HG02884 (cell line): Measurements from ENCODE around the gene CLCN7.
"Not testable (repeated sequence)": the region's sequence is repeated elsewhere in the genome, so short reads cannot be mapped to it uniquely, and the experiment has no call there.

ENCODE experiments used
- ATAC-seq: cut with Tn5 transposase; IDR thresholded peaks from one replicate; pipeline ENCODE4 v1.9.1; 2021; ENCODE audit warnings: mild to moderate bottlenecking, moderate library complexity; ENCODE audit not compliant: unreplicated experiment

CLCN7 gene

DNA sequence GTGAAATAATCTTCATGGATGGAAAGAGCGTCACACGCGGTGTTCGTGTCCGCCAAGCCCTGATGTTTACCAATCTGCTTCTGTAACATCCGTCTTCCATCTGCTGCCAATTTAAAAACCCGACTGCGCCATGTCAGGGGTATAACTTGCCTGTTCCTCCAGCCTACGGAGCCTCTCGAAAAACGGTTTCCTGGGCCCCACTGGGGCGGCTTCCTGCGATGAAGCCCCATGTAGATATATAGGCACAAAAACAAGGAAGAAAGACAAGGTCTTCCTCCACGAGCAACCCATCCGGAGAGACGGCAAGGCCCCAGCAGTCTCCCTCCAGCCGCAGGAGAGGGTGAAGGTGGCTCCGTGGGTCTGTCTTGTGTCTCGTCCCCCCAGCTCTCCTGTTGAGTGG is 13.8 kb upstream of the CLCN7 start, which contains the start of gene PTX4:
PTX4 (minus strand) TSS at position 326 of the 400 bp plus-strand sequence; CDS start at position 291, 35 bp downstream.
- no peak for ATAC-seq

- no peak for ATAC-seq
These were observed 13.3 kb upstream of the CLCN7 start for GRCh38 chr16:1488054-1488601.

GRCh38 chr16:1487395-1488053 is 12.7 kb upstream of the CLCN7 start:
- ATAC-seq, result no peak

DNA sequence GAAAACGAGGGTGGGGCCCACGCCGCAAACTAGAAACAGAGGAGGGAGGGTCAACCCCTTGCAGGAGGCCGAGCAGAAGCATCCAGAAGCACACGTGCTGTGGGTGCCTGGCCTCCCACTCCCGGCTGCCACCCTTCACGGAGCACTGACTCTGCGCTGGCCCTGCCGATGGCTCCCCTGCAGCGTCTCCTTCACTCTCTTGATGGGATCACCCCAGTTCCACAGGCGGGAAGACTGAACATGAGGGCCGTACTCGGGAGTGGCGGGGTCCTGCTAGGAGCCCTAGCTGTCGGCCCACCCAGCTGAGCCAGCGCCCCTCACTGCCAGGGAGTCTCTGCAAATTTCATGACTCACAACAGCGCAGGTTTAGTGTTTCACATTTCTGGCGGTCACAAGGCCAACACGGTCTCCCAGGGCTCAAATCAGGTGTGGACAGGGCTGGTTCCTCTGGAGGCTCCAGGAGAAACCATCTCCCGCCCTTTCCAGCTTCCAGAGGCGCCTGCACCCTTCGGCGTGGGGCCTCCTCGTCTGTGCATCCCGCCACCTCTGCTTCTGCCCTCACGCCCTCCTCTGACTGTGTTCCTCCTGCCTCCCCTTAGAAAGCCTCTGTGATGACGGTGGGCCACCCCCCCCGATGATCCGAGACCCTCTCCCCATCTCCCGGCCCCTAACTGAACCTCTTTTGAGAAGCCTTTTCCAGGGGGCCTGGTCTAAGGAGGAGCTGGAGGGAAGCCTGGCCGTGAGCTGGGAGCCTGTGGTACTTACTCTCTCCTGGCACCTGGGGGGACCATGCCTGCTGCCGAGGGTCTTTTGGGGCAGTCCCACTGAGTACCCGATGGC is 11.9 kb upstream of the CLCN7 start:
- no peak for ATAC-seq

DNA sequence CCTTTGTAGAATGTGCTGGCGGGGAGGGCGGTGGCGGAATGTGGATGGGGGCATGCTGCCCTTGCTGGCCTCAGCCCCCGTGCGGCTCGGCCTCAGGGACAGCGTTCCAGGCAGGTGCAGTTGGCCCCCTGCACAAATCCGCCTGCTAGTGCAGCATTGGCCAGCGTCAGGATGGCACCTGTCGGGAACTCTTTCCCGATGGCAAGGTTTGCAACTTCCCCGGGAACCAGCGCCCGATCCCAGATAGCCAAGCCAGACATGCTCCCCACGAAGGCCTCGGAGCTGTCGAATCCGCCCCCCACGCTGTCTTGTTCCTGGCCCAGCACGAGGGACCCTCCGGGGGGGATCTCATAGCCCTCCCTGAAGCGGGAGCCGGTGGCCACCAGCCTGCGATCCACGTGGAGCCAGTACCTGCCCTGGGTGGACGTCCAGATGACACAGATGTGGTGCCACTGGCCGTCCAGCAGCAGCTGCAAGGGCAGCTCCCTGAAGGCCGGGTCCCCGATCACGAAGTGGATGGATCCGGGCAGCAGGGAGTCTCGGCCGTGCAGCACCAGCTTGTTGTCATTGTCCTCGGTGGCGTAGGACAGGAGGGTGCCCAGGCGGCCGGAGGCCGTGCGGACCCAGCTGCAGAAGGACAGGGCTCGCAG is 11.1 kb upstream of the CLCN7 start:
- ATAC-seq, result no peak

- ATAC-seq, result no peak
These were observed 7.3 kb upstream of the CLCN7 start for GRCh38 chr16:1481906-1482835.

DNA sequence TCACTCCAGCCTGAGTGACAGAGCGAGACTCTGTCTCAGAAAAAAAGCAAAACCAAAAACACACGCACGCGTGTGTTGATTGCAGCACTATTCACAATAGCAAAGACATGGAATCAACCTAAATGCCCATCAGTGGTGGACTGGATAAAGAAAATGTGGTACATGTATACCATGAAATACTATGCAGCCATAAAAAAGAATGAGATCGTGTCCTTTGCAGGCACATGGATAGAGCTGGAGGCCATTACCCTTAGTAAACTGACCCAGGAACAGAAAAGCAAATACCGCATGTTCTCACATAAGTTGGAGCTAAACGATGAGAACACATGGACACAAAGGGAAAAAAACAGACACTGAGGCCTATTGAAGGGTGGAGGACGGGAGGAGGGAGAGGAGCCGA is 4.1 kb upstream of the CLCN7 start:
- not testable (repeated sequence) for ATAC-seq

GRCh38 chr16:1477033-1477432 is 2.2 kb upstream of the CLCN7 start:
- no peak for ATAC-seq

- ATAC-seq, result no peak
These were observed 805 bp upstream of the CLCN7 start for GRCh38 chr16:1475552-1476114.

DNA sequence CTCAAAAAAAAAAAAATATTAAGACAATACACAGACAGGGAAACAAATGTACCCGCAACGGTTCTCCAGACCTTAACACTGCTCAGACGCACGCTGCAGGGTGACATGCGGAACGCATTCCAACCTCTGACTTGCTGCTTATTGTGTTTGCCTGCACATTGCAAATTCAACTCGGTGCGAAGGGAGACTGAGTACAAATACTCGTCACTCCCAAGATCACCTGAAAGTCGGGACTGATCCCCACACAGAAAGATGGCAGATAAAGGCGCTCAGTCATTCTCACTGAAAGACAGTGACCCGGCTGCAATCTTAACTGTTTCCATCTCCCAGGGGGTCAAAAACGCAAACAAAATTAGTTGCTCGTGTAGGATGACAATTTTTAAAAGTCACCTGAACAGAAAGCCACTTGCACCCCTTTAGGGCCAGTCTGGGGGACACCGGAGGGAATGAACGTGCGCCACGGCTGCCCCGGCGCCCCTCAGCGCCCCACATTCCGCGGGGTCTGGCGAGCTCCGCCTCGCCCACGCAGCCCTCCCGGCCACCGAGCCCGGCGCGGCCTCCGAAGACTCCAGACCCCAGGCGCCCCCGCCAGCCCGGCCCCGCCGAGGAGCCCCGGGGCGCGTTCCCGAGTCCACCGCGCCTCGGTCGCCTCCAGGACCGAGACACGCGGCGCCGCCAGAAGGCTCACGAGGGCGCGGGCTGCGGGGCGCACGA is 589 bp downstream of the CLCN7 start:
- ATAC-seq, result no peak

- ATAC-seq, result no peak
These were observed 1.9 kb downstream of the CLCN7 start for GRCh38 chr16:1472974-1473373.

- ATAC-seq, result no peak
These were observed 3.1 kb downstream of the CLCN7 start for GRCh38 chr16:1471569-1472194.

DNA sequence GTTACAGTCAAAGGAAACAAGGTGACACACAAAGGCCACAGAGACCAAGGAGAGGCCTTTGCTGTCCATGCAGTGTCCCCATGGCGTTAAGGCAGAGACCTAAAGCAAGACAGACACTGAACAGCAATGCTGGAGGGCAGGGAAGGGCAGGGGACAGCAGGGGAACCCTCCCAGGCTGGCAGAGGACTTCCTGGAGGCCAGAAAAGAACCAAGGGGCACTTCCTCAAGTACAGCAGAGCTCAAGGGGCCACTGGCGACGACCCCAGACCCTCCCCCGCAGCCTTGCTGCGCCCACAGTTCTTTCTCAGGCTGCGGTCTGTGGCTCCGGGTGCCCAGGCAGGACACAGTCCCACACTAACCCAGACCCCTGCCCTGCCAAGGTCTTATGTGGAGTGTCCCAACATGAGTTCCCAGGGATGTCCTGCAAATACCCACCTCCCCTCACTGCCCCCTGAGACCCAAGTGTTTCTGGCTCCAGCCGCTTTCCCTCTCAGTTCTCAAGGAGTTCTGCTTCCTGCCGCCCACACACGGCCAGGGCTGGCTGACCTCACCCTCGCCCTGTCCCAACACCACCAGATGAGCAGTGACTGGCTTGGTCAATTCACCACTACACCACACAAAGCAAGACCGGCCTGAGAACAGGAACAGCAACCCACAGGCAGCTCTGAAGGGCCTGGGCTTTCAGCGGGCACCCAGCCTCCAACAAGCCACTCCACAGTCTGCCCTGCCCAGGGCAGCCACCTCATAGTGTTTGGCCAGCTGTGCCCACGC is 4.2 kb downstream of the CLCN7 start:
- no peak for ATAC-seq

DNA sequence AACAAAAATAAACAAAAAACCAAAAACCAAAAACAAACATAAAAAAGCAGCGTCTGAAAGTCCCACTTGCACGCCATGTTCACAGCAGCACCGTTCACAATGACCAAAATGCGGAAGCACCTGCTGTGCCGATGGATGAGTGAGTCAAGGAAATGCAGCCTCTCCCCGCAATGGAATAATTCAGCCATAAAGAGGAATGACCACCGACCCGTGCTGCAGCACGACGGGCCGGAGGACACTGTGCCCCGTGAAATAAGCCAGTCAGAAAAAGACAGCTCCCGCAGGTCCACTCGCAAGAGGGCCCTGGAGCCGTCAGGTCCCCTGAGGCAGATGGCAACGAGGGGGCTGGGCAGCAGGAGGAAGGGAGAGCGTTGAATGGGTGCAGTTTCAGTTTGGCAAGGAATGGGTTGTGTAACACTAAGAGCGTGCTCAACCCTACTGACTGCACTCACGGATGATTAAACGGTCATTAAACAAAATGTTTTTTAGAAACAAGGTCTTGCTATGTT is 5.1 kb downstream of the CLCN7 start:
- ATAC-seq, result no peak

DNA sequence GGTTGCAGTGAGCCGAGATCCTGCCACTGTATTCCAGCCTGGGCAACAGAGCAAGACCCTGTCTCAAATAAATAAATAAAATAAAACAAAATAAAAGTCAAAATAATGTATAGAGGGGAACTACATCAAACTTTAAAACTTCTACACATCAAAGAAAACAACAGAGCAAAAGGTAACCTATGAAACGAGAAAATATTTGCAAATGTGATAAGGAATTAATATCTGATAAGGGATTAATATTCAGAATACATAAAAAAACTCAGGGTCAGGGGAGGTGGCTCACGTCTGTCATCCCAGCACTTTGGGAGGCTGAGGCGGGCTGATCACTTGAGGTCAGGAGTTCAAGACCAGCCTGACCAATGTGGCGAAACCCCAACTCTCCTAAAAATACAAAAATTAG is 5.7 kb downstream of the CLCN7 start:
- ATAC-seq, result not testable (repeated sequence)

DNA sequence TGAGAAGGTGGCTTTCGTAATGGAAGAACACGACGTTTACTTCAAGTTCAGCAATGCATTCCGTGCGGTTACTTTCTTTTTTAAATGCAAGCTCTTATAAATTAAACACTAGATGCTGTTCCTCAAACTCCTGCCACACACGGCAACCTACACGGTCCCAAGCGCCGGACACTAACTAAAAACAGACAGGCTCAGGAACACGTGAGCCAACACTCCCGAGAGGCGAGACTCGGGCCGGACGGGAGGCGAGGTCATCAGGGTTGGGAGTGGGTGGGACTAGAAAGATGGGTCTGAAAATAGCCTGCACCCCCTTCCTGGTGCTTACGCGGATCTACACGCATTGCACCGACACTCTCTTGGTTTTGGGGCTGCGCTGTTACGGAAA is 6.4 kb downstream of the CLCN7 start:
- ATAC-seq, result no peak

DNA sequence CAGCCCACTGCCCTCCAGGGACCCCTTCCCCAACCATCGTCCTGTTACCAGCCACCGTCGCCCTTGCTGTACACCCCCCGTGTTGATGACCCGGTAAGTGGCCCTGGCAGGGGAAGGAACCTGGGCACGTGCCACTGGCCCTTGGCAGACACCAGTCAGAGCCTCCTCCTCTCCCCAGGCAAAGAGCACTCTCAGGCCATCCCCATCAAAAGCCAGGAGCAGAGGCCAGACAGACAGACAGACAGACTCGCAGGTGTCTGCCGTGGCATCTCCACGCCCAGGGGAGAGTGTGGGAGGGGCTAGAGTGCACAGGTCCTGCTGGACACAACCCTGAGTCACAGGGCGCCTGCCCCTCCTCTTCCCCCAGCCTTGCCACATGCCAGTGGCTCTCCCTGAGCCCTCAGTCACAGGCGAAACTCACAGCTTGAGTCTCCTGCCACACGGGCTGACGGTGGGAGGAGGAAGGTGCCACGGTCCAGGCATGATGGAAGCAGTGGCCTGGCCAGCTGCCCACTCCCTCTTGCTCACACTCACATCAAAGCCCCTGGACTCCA is 7.8 kb downstream of the CLCN7 start:
- no peak for ATAC-seq

- ATAC-seq, result no peak
These were observed 8.8 kb downstream of the CLCN7 start for GRCh38 chr16:1466054-1466453.
